Measurements from ENCODE around the gene PRRX2.

Gene PRRX2

DNA sequence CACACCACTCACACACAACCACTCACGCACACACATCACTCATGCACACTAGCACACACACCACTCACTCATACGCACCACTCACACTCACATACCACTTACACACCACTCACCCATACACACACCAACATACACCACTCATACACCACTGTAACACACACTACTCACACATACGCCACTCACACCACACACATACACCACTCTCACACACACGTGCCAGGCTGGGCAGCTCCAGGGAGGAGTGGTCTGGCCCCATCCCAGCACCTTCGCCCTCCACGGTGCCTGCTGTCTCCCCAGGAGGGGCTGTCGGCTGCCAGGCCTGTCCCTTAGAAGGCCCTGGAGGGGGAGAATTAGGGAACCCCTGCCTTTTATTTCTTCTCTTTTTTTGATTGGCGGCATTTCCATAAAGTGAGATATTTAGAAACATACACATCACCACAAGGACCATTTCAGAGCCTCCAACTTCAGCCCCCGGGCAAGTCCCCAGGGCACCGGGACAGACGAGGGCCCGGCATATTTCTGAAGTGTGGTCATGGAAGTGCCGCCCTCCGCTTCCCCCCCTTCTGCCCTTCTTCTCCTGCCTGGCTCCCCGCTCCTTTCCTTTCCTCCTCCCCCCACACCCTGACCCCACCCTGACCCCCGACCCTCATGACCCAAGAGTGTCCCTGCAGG lies 17.2 kb upstream of the PRRX2 start:
- TF ChIP-seq, protein P1, sequence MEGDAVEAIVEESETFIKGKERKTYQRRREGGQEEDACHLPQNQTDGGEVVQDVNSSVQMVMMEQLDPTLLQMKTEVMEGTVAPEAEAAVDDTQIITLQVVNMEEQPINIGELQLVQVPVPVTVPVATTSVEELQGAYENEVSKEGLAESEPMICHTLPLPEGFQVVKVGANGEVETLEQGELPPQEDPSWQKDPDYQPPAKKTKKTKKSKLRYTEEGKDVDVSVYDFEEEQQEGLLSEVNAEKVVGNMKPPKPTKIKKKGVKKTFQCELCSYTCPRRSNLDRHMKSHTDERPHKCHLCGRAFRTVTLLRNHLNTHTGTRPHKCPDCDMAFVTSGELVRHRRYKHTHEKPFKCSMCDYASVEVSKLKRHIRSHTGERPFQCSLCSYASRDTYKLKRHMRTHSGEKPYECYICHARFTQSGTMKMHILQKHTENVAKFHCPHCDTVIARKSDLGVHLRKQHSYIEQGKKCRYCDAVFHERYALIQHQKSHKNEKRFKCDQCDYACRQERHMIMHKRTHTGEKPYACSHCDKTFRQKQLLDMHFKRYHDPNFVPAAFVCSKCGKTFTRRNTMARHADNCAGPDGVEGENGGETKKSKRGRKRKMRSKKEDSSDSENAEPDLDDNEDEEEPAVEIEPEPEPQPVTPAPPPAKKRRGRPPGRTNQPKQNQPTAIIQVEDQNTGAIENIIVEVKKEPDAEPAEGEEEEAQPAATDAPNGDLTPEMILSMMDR (IDR thresholded peaks at IDR 0.05; ENCODE audit: low read depth, low read length, missing control alignments), result no peak
- H3K4me3 ChIP-seq (ENCODE audit: low read depth, low read length), result no peak overlapping the region
- DNase-seq (ENCODE audit: low read depth), result no peak

DNA sequence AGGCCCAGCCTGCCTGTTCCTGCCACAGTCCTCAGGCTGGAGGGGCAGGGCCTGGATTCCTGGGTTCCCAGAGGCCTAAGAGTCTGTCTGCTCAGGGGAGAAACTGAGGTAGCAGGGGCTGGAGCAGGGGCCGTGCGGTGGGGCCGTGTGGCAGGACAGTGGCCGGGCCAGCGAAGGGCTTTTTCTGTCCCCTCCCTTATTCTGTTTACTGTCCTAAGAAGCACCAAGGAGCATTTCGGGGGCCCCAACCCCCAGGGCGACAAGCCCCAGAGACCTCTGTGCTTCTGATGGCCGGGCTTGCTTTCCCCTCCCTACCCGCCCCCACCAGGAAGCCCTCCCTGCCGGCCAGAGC lies 16.7 kb upstream of the PRRX2 start:
- TF ChIP-seq, protein P1 (IDR thresholded peaks at IDR 0.05; ENCODE audit: low read depth, low read length, missing control alignments), result no peak
- DNase-seq (ENCODE audit: low read depth), result no peak
- no peak overlapping the region for H3K4me3 ChIP-seq (ENCODE audit: low read depth, low read length)

DNA sequence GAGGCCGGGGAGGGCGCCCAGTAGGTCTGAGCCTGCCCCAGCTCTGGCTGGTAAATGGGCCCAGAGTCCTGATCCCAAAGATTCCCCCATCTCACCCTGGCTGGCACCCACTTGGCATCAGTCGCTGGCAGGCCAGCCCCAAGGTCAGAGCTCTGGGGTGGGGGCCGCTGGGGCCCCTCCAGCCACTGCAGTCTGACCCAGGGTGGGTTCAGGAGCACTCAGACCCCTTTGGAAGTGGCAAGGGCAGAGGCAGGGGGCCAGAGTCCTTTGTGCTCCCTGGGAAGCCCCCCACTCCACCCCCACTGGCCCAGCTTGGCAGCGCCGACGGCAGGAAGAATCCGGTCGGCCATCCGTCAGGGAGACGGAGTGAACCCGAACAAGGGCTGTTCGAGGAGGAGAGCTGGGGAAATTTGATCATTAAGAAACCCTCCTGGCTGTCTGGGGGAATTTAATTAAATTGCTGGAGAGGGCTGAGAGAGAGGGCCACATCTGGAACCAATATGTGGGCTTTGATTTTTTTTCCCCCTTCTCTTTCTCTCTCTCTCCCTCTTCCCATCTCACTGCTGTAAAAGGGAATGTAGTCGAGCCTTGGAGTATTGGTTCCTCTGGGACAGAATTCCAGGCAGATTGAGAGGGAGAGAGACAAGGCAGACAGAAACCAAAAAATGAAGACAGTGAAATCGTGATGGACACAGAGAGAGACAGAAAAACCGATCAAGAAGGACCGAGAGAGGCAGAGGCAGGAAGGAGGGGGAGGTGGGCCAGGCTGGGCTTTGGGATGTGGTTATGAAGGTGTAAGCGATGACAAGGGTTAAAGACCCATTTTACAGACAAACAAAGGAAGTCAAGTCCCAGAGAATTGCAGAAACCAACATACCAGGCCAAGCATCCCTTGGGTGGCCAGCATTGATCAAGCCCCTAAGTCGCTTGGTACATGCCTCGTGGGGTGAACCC lies 15.4 kb upstream of the PRRX2 start:
- no peak overlapping the region for H3K4me3 ChIP-seq (ENCODE audit: low read depth, low read length)
- DNase-seq (ENCODE audit: low read depth), result no peak
- TF ChIP-seq, protein P1 (IDR thresholded peaks at IDR 0.05; ENCODE audit: low read depth, low read length, missing control alignments), result no peak

DNA sequence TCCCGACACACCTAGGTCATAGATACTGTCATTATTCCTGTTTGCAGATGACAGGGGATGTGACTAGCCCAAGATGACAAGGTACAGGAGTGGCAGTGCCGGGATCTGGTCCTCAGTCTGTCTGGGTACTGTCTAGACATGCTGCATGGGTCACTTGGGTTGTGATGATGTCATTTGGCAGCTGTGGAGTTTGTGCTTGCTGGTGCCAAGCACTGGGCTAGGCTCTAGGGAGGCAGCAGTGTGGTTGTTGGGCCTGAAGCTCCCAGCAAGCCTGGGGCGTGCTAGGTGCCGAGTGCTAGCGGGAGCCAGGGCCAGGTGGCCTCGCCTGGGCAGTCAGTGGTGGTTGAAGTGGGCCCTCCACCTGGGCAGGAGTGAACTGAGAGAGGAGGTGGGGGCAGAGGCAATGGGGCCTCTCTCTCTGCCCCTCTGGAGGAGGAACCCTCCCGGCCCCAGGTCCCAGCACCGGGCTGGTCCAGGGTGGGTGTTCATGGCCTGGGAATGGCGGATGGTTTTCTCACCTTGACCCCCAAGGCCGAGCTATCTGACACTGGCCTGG lies 14.7 kb upstream of the PRRX2 start:
- DNase-seq (ENCODE audit: low read depth), result no peak
- no peak overlapping the region for H3K4me3 ChIP-seq (ENCODE audit: low read depth, low read length)
- TF ChIP-seq, protein P1 (IDR thresholded peaks at IDR 0.05; ENCODE audit: low read depth, low read length, missing control alignments), result no peak

DNA sequence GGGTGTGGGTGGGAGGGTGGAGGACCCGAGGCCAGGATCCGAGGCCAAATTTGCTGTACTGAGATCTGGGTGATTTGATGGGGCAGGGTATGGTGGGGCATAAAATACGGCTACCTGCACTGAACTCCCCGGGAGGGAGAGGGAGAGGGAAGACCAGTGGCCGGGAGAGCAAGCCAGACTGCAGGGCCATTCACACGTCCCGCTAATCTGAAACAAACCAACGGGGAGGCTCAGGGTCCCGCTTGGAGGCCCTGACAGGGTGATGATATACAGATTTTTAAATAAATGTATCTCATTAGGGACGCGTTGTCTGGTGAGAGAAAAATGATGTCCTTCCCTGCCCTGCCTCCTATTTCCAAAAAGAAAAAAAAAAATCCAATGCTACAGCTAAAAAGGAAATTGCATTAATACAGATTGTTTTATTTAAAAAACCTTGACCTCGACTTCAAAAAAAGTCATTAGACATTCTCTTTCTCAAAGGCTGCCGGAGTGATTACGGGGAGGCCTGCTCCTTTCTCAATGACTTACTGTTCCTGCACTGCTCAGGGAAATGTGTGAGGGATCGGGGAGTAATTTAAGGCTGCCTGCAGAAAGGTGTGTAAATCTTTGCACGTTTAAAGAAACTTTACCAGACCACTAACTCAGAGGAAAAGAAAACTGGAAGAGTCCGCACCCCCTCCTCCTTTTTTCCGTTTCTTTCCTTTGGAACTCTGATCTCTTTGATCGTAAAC lies 11.5 kb upstream of the PRRX2 start:
- no peak for DNase-seq (ENCODE audit: low read depth)
- H3K4me3 ChIP-seq (ENCODE audit: low read depth, low read length), result no peak overlapping the region
- TF ChIP-seq, protein P1 (IDR thresholded peaks at IDR 0.05; ENCODE audit: low read depth, low read length, missing control alignments), result no peak

DNA sequence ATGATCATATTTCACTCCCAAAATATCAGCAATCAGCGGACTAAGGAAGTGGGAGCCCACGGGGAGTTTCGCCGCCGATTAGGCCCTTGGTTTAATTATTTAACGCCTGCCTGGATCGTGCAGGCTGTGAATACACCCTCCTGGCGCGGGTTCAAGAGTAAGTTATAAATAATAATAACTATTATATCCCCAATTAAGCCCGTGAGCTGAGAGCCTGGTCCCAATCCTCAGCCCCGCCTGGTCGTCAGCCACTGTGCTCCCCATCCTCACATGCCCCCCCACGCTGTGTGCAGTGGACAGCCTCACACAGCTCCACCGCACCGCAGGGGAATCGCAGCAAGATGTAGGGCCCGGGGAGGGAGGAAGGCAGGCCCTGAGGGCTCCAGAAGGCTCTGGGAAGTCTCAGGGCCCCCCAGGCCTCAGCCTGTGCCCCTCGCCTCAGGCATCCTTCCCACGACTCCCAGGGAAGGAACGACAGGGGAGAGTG lies 10.8 kb upstream of the PRRX2 start:
- TF ChIP-seq, protein P1 (IDR thresholded peaks at IDR 0.05; ENCODE audit: low read depth, low read length, missing control alignments), result no peak
- H3K4me3 ChIP-seq (ENCODE audit: low read depth, low read length), result no peak overlapping the region
- no peak for DNase-seq (ENCODE audit: low read depth)

All from GM12864 (cell line).